ENCODE data around the gene EFHD1. TPM values are rescaled to one million over a fixed set of nuclear protein-coding genes. Genes with fewer than 3 reads are reported as not detected.

The EFHD1 gene
- total and polyA plus RNA-seq, 2 of the 13 experiments (the other 11 are each of a cell fraction or from before 2014, with no cell fraction given), result 0.09 TPM; not detected in 1

DNA sequence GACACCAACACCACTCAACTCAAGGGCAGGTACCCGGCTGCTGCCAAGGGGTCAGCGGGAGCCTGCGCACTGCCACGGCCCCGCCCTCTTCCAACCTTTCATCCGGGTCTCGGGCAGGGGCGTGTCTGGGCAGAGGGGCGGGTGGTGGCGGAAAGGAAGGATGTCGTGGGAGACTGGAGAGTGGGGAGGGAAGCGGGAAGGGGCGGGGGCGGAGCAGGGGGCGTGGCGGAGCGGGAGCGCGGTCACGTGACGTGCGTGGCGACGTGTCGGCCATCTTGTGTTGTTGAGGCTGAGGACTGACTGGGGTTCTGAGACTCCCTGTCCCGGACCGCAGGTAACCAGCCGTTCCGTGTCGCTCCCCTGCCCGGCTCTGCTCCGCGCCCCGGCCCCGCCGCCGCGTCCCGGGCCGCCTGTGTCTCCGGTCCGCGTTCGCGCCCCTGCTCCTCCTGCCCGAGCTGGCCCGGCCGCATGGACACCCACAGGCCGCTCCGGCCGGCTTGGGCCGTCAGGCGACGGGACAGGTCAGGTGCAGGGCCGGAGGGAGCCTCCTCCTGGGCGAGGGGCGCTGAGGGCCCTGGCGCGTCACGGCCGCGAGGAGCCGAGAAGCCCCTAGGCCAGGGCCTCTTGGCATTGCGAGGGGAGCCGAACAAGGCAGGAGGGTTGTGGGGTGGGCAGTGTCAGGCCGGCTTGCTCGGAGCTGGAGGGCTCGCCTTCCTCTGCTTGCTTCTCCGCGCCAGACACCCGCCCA lies 63.8 kb downstream of the EFHD1 start, which contains the start of gene GIGYF2 (continued):
- peak; percentile 76; the same call in 1 of the 2 replicates for TF ChIP-seq ZNF704 (CRISPR knock-in tag; IDR thresholded peaks at IDR 0.05; ENCODE audit: borderline replicate concordance)
- TF ChIP-seq ZBTB1 (CRISPR knock-in tag; IDR thresholded peaks at IDR 0.05; ENCODE audit: borderline replicate concordance), result no peak
- TF ChIP-seq, protein P1, sequence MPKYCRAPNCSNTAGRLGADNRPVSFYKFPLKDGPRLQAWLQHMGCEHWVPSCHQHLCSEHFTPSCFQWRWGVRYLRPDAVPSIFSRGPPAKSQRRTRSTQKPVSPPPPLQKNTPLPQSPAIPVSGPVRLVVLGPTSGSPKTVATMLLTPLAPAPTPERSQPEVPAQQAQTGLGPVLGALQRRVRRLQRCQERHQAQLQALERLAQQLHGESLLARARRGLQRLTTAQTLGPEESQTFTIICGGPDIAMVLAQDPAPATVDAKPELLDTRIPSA (CRISPR knock-in tag; IDR thresholded peaks at IDR 0.05; ENCODE audit: borderline replicate concordance), result no peak
- peak; percentile 53 for TF ChIP-seq KMT2B (CRISPR knock-in tag; IDR thresholded peaks at IDR 0.05)
- TF ChIP-seq MTF2 (CRISPR knock-in tag; IDR thresholded peaks at IDR 0.05; ENCODE audit: borderline replicate concordance), result no peak
- TF ChIP-seq, protein P2, sequence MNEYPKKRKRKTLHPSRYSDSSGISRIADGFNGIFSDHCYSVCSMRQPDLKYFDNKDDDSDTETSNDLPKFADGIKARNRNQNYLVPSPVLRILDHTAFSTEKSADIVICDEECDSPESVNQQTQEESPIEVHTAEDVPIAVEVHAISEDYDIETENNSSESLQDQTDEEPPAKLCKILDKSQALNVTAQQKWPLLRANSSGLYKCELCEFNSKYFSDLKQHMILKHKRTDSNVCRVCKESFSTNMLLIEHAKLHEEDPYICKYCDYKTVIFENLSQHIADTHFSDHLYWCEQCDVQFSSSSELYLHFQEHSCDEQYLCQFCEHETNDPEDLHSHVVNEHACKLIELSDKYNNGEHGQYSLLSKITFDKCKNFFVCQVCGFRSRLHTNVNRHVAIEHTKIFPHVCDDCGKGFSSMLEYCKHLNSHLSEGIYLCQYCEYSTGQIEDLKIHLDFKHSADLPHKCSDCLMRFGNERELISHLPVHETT (CRISPR knock-in tag; conservative IDR thresholded peaks at IDR 0.05), result no peak
- no peak for TF ChIP-seq NFE2 (CRISPR knock-in tag; IDR thresholded peaks at IDR 0.05)
- TF ChIP-seq IRF9 (CRISPR knock-in tag; IDR thresholded peaks at IDR 0.05; ENCODE audit: borderline replicate concordance), result peak; percentile 70; the same call in 1 of the 2 replicates
- TF ChIP-seq ZNF644 (CRISPR knock-in tag; IDR thresholded peaks at IDR 0.05; ENCODE audit: low read depth), result peak; percentile 73
- TF ChIP-seq ZBTB3 (CRISPR knock-in tag; IDR thresholded peaks at IDR 0.05; ENCODE audit: borderline replicate concordance, low read depth), result peak; percentile 96
- TF ChIP-seq, protein P3, sequence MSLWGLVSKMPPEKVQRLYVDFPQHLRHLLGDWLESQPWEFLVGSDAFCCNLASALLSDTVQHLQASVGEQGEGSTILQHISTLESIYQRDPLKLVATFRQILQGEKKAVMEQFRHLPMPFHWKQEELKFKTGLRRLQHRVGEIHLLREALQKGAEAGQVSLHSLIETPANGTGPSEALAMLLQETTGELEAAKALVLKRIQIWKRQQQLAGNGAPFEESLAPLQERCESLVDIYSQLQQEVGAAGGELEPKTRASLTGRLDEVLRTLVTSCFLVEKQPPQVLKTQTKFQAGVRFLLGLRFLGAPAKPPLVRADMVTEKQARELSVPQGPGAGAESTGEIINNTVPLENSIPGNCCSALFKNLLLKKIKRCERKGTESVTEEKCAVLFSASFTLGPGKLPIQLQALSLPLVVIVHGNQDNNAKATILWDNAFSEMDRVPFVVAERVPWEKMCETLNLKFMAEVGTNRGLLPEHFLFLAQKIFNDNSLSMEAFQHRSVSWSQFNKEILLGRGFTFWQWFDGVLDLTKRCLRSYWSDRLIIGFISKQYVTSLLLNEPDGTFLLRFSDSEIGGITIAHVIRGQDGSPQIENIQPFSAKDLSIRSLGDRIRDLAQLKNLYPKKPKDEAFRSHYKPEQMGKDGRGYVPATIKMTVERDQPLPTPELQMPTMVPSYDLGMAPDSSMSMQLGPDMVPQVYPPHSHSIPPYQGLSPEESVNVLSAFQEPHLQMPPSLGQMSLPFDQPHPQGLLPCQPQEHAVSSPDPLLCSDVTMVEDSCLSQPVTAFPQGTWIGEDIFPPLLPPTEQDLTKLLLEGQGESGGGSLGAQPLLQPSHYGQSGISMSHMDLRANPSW (CRISPR knock-in tag; IDR thresholded peaks at IDR 0.05; ENCODE audit: borderline replicate concordance), result no peak
- peak; percentile 97; the same call in 1 of the 2 replicates for TF ChIP-seq NR0B2 (CRISPR knock-in tag; IDR thresholded peaks at IDR 0.05)
- peak; percentile 36; the same call in 1 of the 2 replicates for TF ChIP-seq ZNF839 (CRISPR knock-in tag; IDR thresholded peaks at IDR 0.05; ENCODE audit: borderline replicate concordance)
- no peak; the same call in 1 of the 2 replicates for TF ChIP-seq ZNF367 (CRISPR knock-in tag; IDR thresholded peaks at IDR 0.05; ENCODE audit: borderline replicate concordance)
- no peak for TF ChIP-seq PAF1 (CRISPR knock-in tag; IDR thresholded peaks at IDR 0.05)
- TF ChIP-seq NR2C2 (CRISPR knock-in tag; IDR thresholded peaks at IDR 0.05; ENCODE audit: borderline replicate concordance), result peak; percentile 68
- TF ChIP-seq SMARCE1 (IDR thresholded peaks at IDR 0.05; ENCODE audit: borderline replicate concordance), result no peak
- TF ChIP-seq ZNF205 (CRISPR knock-in tag; IDR thresholded peaks at IDR 0.05), result 0 out of 2 replicates have a peak, but pooled peaks have one; percentile 20
- peak; percentile 96; the same call in 1 of the 2 replicates for TF ChIP-seq ZNF556 (CRISPR knock-in tag; IDR thresholded peaks at IDR 0.05; ENCODE audit: borderline replicate concordance)

Measured in HepG2 (cell line).